Measurements from ENCODE around the gene RALGAPA2.

Gene RALGAPA2

GRCh38 chr20:20630551-20630950 lies 81.9 kb downstream of the RALGAPA2 start:
- Histone ChIP-seq H3K36me3 (ENCODE audit: control insufficient read depth, insufficient read depth, low read length) (peaks cover 3% of the 10 kb centered on the region), H3K27ac (ENCODE audit: low read depth, low read length, severe bottlenecking) (no peak overlapping the region), H3K9me3 (ENCODE audit: control insufficient read depth, low read length) (no peaks in the 10 kb centered on the region), H3K4me3 (ENCODE audit: extremely low read depth, insufficient read depth, low read length, poor library complexity, severe bottlenecking) (no peak overlapping the region), H3K4me1 (ENCODE audit: control insufficient read depth, insufficient read depth, low read length, poor library complexity, severe bottlenecking) (no peaks in the 10 kb centered on the region)
- 80% methylated on average over 1 of the region's 4 CpGs; no CpG with 5 or more reads in 1 of the 2 experiments for WGBS, 2 experiments (ENCODE audit: insufficient coverage in 2 of 2)

- WGBS, 2 experiments (ENCODE audit: insufficient coverage in 2 of 2): 100% methylated on average over 1 to 2 of the region's 3 CpGs
- Histone ChIP-seq H3K36me3 (ENCODE audit: control insufficient read depth, insufficient read depth, low read length) (no peaks in the 10 kb centered on the region), H3K4me3 (ENCODE audit: extremely low read depth, insufficient read depth, low read length, poor library complexity, severe bottlenecking) (no peak overlapping the region), H3K9me3 (ENCODE audit: control insufficient read depth, low read length) (no peaks in the 10 kb centered on the region), H3K4me1 (ENCODE audit: control insufficient read depth, insufficient read depth, low read length, poor library complexity, severe bottlenecking) (no peaks in the 10 kb centered on the region), H3K27ac (ENCODE audit: low read depth, low read length, severe bottlenecking) (no peak overlapping the region)
Observed at GRCh38 chr20:20629556-20630188, 82.8 kb downstream of the RALGAPA2 start.

- H3K4me3 ChIP-seq (ENCODE audit: extremely low read depth, insufficient read depth, low read length, poor library complexity, severe bottlenecking): no peak overlapping the region
- H3K4me1 ChIP-seq (ENCODE audit: control insufficient read depth, insufficient read depth, low read length, poor library complexity, severe bottlenecking): no peaks in the 10 kb centered on the region
- 83 to 88% methylated on average over 1 to 2 of the region's 2 CpGs for WGBS, 2 experiments (ENCODE audit: insufficient coverage in 2 of 2)
- no peaks in the 10 kb centered on the region for H3K9me3 ChIP-seq (ENCODE audit: control insufficient read depth, low read length)
- no peaks in the 10 kb centered on the region for H3K36me3 ChIP-seq (ENCODE audit: control insufficient read depth, insufficient read depth, low read length)
- no peak overlapping the region for H3K27ac ChIP-seq (ENCODE audit: low read depth, low read length, severe bottlenecking)
Observed at GRCh38 chr20:20628314-20628713, 84.1 kb downstream of the RALGAPA2 start.

- Histone ChIP-seq H3K36me3 (ENCODE audit: control insufficient read depth, insufficient read depth, low read length) (no peaks in the 10 kb centered on the region), H3K27ac (ENCODE audit: low read depth, low read length, severe bottlenecking) (no peak overlapping the region), H3K4me3 (ENCODE audit: extremely low read depth, insufficient read depth, low read length, poor library complexity, severe bottlenecking) (no peak overlapping the region), H3K9me3 (ENCODE audit: control insufficient read depth, low read length) (no peaks in the 10 kb centered on the region), H3K4me1 (ENCODE audit: control insufficient read depth, insufficient read depth, low read length, poor library complexity, severe bottlenecking) (no peaks in the 10 kb centered on the region)
- 96% methylated on average over 3 of the region's 4 CpGs; no CpG with 5 or more reads in 1 of the 2 experiments for WGBS, 2 experiments (ENCODE audit: insufficient coverage in 2 of 2)
Observed at GRCh38 chr20:20627471-20627870, 85.0 kb downstream of the RALGAPA2 start.

- Histone ChIP-seq H3K4me3 (ENCODE audit: extremely low read depth, insufficient read depth, low read length, poor library complexity, severe bottlenecking) (no peak overlapping the region), H3K9me3 (ENCODE audit: control insufficient read depth, low read length) (no peaks in the 10 kb centered on the region), H3K4me1 (ENCODE audit: control insufficient read depth, insufficient read depth, low read length, poor library complexity, severe bottlenecking) (no peaks in the 10 kb centered on the region), H3K36me3 (ENCODE audit: control insufficient read depth, insufficient read depth, low read length) (no peaks in the 10 kb centered on the region), H3K27ac (ENCODE audit: low read depth, low read length, severe bottlenecking) (no peak overlapping the region)
- 75 to 100% methylated on average over 1 to 2 of the region's 2 CpGs for WGBS, 2 experiments (ENCODE audit: insufficient coverage in 2 of 2)
Observed at GRCh38 chr20:20624914-20625313, 87.5 kb downstream of the RALGAPA2 start.

GRCh38 chr20:20621195-20621594 lies 91.2 kb downstream of the RALGAPA2 start:
- H3K4me3 ChIP-seq (ENCODE audit: extremely low read depth, insufficient read depth, low read length, poor library complexity, severe bottlenecking): no peak overlapping the region
- H3K4me1 ChIP-seq (ENCODE audit: control insufficient read depth, insufficient read depth, low read length, poor library complexity, severe bottlenecking): no peaks in the 10 kb centered on the region
- H3K36me3 ChIP-seq (ENCODE audit: control insufficient read depth, insufficient read depth, low read length): no peaks in the 10 kb centered on the region
- no peaks in the 10 kb centered on the region for H3K9me3 ChIP-seq (ENCODE audit: control insufficient read depth, low read length)
- 86 to 88% methylated on average over 1 of the region's 1 CpG for WGBS, 2 experiments (ENCODE audit: insufficient coverage in 2 of 2)
- H3K27ac ChIP-seq (ENCODE audit: low read depth, low read length, severe bottlenecking): no peak overlapping the region

- Histone ChIP-seq H3K27ac (ENCODE audit: low read depth, low read length, severe bottlenecking) (no peak overlapping the region), H3K9me3 (ENCODE audit: control insufficient read depth, low read length) (no peaks in the 10 kb centered on the region), H3K36me3 (ENCODE audit: control insufficient read depth, insufficient read depth, low read length) (no peaks in the 10 kb centered on the region), H3K4me3 (ENCODE audit: extremely low read depth, insufficient read depth, low read length, poor library complexity, severe bottlenecking) (no peak overlapping the region), H3K4me1 (ENCODE audit: control insufficient read depth, insufficient read depth, low read length, poor library complexity, severe bottlenecking) (no peaks in the 10 kb centered on the region)
- 100% methylated on average over 2 of the region's 3 CpGs; no CpG with 5 or more reads in 1 of the 2 experiments for WGBS, 2 experiments (ENCODE audit: insufficient coverage in 2 of 2)
Observed at GRCh38 chr20:20614391-20614790, 98.1 kb downstream of the RALGAPA2 start.

GRCh38 chr20:20612251-20612650 lies 100.2 kb downstream of the RALGAPA2 start:
- Histone ChIP-seq H3K4me1 (ENCODE audit: control insufficient read depth, insufficient read depth, low read length, poor library complexity, severe bottlenecking) (no peaks in the 10 kb centered on the region), H3K36me3 (ENCODE audit: control insufficient read depth, insufficient read depth, low read length) (no peaks in the 10 kb centered on the region), H3K9me3 (ENCODE audit: control insufficient read depth, low read length) (no peaks in the 10 kb centered on the region), H3K4me3 (ENCODE audit: extremely low read depth, insufficient read depth, low read length, poor library complexity, severe bottlenecking) (no peak overlapping the region), H3K27ac (ENCODE audit: low read depth, low read length, severe bottlenecking) (no peak overlapping the region)
- 71 to 90% methylated on average over 1 of the region's 2 CpGs for WGBS, 2 experiments (ENCODE audit: insufficient coverage in 2 of 2)

GRCh38 chr20:20611167-20611566 lies 101.3 kb downstream of the RALGAPA2 start:
- Histone ChIP-seq H3K36me3 (ENCODE audit: control insufficient read depth, insufficient read depth, low read length) (no peaks in the 10 kb centered on the region), H3K27ac (ENCODE audit: low read depth, low read length, severe bottlenecking) (no peak overlapping the region), H3K4me3 (ENCODE audit: extremely low read depth, insufficient read depth, low read length, poor library complexity, severe bottlenecking) (no peak overlapping the region), H3K9me3 (ENCODE audit: control insufficient read depth, low read length) (no peaks in the 10 kb centered on the region), H3K4me1 (ENCODE audit: control insufficient read depth, insufficient read depth, low read length, poor library complexity, severe bottlenecking) (no peaks in the 10 kb centered on the region)
- WGBS, 2 experiments (ENCODE audit: insufficient coverage in 2 of 2): 100% methylated on average over 1 of the region's 1 CpG; no CpG with 5 or more reads in 1 of the 2 experiments

GRCh38 chr20:20609522-20609921 lies 102.9 kb downstream of the RALGAPA2 start:
- no peak overlapping the region for H3K4me3 ChIP-seq (ENCODE audit: extremely low read depth, insufficient read depth, low read length, poor library complexity, severe bottlenecking)
- no peak overlapping the region for H3K27ac ChIP-seq (ENCODE audit: low read depth, low read length, severe bottlenecking)
- H3K4me1 ChIP-seq (ENCODE audit: control insufficient read depth, insufficient read depth, low read length, poor library complexity, severe bottlenecking): no peaks in the 10 kb centered on the region
- no peaks in the 10 kb centered on the region for H3K36me3 ChIP-seq (ENCODE audit: control insufficient read depth, insufficient read depth, low read length)
- no peaks in the 10 kb centered on the region for H3K9me3 ChIP-seq (ENCODE audit: control insufficient read depth, low read length)
- WGBS, 2 experiments (ENCODE audit: insufficient coverage in 2 of 2): 97% methylated on average over 4 to 5 of the region's 6 CpGs

- Histone ChIP-seq H3K4me1 (ENCODE audit: control insufficient read depth, insufficient read depth, low read length, poor library complexity, severe bottlenecking) (no peaks in the 10 kb centered on the region), H3K4me3 (ENCODE audit: extremely low read depth, insufficient read depth, low read length, poor library complexity, severe bottlenecking) (no peak overlapping the region), H3K9me3 (ENCODE audit: control insufficient read depth, low read length) (no peaks in the 10 kb centered on the region), H3K27ac (ENCODE audit: low read depth, low read length, severe bottlenecking) (no peak overlapping the region), H3K36me3 (ENCODE audit: control insufficient read depth, insufficient read depth, low read length) (no peaks in the 10 kb centered on the region)
- 94 to 100% methylated on average over 3 to 4 of the region's 4 CpGs for WGBS, 2 experiments (ENCODE audit: insufficient coverage in 2 of 2)
Observed at GRCh38 chr20:20608641-20609040, 103.8 kb downstream of the RALGAPA2 start.

Measured in mesodermal cell (in vitro differentiated cells).